RWPE1 (cell line): ENCODE data around the gene CASP7.

Source experiments
- CTCF ChIA-PET: fragments of 350-600 bp; sonication (Branson Sonifier 250); formaldehyde crosslinking; extraction: SDS; loops from one replicate; lab custom pipeline; 2021; lab: Yijun Ruan, JAX
- POLR2A ChIA-PET: fragments of 400-600 bp; formaldehyde crosslinking; extraction: SDS; loops from one replicate; lab custom pipeline; 2020; ENCODE audit warnings: antibody characterized with exemption; ENCODE audit not compliant: low non-redundant PET; lab: Yijun Ruan, JAX
- DNase-seq: peaks from one replicate; pipeline ENCODE4 v3.0.0; 2012; ENCODE audit warnings: low spot score
- H3K27ac ChIP-seq: fragments of 450-650 bp; 2 replicates; pipeline ENCODE4 v1.5.1; 2017
- TF ChIP-seq, protein P1 (sequence below): fragments of 450-650 bp; conservative IDR thresholded peaks from 2 replicates; pipeline ENCODE4 v1.5.1; 2017; ENCODE audit warnings: low read depth, mild to moderate bottlenecking

The CASP7 gene

DNA sequence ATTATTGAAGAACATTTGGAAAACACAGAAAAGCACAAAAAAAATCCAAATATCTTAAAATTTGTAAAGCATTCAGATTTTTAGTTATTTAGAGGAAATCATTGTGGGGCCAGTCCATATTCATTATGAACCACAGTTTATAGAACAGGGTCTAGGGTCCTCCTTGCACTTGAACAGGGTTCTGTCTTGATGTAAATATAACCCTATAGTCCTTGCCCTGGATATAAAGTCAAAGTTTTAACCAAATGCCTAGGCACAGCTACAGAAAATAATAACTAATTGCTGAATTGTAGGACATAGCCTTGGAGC is 25.6 kb downstream of the CASP7 start:
- CTCF ChIA-PET = interaction anchor here (0.6 to 1.1 kb wide), 4 partner anchors 8 to 1953 kb away, joined by 3 to 5 read pairs (median 3); no protein-coding TSS in a partner anchor
- DNase-seq = no peak
- no peak overlapping the region for H3K27ac ChIP-seq
- POLR2A ChIA-PET = no interaction called here
- TF ChIP-seq, protein P1, sequence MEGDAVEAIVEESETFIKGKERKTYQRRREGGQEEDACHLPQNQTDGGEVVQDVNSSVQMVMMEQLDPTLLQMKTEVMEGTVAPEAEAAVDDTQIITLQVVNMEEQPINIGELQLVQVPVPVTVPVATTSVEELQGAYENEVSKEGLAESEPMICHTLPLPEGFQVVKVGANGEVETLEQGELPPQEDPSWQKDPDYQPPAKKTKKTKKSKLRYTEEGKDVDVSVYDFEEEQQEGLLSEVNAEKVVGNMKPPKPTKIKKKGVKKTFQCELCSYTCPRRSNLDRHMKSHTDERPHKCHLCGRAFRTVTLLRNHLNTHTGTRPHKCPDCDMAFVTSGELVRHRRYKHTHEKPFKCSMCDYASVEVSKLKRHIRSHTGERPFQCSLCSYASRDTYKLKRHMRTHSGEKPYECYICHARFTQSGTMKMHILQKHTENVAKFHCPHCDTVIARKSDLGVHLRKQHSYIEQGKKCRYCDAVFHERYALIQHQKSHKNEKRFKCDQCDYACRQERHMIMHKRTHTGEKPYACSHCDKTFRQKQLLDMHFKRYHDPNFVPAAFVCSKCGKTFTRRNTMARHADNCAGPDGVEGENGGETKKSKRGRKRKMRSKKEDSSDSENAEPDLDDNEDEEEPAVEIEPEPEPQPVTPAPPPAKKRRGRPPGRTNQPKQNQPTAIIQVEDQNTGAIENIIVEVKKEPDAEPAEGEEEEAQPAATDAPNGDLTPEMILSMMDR = peak; percentile 17; the same call in 1 of the 2 replicates

DNA sequence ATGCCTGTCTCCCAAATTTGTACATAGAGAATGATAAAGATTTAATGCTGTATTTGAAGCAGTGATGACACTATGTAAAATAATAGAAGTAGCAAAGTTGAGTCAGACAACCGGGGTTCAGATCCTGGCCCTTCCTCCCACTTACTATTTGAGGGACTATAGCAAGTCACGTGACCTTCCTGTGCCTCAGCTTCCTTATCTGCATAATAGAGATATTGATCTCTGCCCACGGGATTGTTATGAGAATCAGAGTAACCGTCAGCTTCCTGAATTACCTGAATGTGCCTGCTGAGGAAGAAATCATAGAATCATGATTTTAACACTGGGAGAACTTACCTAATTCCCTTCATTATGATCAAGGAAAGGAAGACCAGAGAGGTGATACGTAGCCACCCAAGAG is 26.9 kb downstream of the CASP7 start:
- DNase-seq = no peak
- TF ChIP-seq, protein P1 = no peak
- ChIA-PET CTCF (interaction anchor here (0.6 kb wide), 2 partner anchors 424 to 505 kb away, joined by 3 to 5 read pairs; no protein-coding TSS in a partner anchor), POLR2A (no interaction called here)
- no peak overlapping the region for H3K27ac ChIP-seq

DNA sequence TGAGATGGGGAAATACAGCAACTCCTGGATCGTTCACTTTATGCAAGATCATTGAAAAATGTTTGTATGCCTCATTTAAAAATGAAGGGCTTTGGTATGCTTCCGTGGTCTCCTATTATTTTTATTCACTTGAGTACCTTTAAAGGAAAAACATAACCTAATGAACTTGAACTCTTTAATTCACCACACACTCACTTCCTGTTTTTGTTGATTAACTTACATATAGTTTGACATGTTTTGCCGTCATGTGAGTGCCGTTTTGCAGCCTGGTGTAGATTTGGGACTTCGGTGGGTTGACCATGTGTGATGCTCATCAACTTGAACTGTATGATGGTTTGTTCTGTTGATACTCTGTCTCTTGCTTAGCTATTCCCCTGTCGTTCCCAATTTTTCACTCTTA is 28.9 kb downstream of the CASP7 start:
- ChIA-PET POLR2A (no interaction called here), CTCF (interaction anchor here (0.6 kb wide), 1 partner anchor 393 kb away, joined by 3 read pairs; no protein-coding TSS in a partner anchor)
- no peak for DNase-seq
- H3K27ac ChIP-seq = no peak overlapping the region
- TF ChIP-seq, protein P1 = no peak

DNA sequence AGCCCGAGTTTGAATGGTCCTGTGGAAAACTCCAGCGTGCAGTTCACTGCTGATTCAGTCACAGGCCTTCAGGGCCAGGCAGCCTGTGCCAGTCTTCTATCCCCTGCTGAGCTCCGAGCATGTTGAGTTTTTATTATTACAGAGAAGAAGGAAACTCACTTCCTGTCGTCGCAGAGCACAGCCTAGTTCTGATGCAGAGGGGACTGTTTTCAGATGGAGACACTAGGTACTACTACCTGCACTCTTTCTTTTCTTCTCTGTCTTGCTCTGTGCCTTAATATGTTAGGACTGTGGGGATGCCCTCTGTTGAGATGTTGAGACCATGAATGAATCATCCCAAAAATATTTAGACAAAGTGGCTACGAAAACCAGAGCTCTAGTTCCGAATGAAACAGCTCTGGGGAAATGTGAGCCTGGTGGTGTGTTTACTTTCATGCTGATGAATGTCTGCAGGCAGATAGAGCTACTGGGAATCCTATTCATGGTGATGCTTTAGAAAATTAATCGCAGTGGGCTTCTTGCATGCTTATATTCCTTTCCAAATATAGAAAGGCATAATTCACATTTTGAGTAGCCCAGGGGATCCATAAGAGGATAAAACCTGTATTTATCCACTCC is 29.6 kb downstream of the CASP7 start:
- TF ChIP-seq, protein P1 = no peak
- no peak overlapping the region for H3K27ac ChIP-seq
- DNase-seq = no peak
- ChIA-PET POLR2A (no interaction called here), CTCF (interaction anchor here (0.6 kb wide), 1 partner anchor 392 kb away, joined by 3 read pairs; no protein-coding TSS in a partner anchor)

DNA sequence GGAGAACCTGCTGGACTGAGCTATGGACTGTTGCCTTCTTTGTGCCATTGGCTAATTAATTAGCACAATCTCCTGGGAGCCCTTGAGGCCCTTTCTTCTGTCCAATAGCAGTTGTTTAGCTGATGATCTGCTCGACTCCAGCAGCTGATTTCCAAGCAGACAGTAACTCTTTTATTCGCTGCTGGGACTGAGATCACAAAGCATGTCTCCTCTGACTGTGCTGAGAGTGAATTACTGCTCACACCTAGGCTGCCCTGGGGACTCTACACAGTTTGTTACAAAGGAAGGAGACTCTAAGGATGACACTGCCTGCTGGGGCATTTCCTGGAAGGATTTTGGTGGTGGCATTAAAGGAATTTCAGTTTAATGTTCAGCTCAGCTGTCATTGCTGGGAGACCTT is 31.4 kb downstream of the CASP7 start:
- H3K27ac ChIP-seq = no peak overlapping the region
- CTCF ChIA-PET = no interaction called here
- no peak for DNase-seq
- POLR2A ChIA-PET = no interaction called here
- TF ChIP-seq, protein P1 = no peak

DNA sequence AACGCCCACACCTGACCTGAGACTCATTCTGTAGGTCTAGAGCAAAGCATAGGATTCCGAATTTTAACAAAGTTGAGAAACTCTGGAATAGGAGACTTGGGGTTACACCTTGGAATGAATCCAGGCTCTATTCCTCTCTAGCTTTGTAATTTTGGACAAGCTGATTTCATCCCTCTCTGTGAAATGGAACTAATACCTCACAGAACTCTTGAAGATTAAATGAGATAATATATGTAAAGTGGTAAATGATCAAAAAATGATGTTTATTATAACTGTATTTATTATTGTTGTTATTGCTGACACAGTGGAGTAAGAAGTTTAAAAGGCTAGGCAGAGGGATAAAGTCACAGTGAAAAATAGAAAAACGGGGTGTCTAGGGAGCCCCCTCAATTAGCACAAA is 32.3 kb downstream of the CASP7 start:
- ChIA-PET POLR2A (no interaction called here), CTCF (interaction anchor here (0.6 to 1.1 kb wide), 3 partner anchors 87 to 463 kb away, joined by 3 to 5 read pairs (median 3); no protein-coding TSS in a partner anchor)
- no peak overlapping the region for H3K27ac ChIP-seq
- DNase-seq = no peak
- TF ChIP-seq, protein P1 = no peak
